ENCODE results near the gene MYO5B.

- TF ChIP-seq CTCF (IDR thresholded peaks at IDR 0.05; ENCODE audit: low read depth, low read length, poor library complexity, severe bottlenecking) (no peak), EZH2phosphoT487 (IDR thresholded peaks at IDR 0.05; ENCODE audit: borderline replicate concordance, low read length) (no peak)
These were observed 287.5 kb downstream of the MYO5B start for GRCh38 chr18:49907346-49907929.

Measured in DOHH2 (cell line).